Measurements from ENCODE around the gene PLSCR1.

The PLSCR1 gene, protein sequence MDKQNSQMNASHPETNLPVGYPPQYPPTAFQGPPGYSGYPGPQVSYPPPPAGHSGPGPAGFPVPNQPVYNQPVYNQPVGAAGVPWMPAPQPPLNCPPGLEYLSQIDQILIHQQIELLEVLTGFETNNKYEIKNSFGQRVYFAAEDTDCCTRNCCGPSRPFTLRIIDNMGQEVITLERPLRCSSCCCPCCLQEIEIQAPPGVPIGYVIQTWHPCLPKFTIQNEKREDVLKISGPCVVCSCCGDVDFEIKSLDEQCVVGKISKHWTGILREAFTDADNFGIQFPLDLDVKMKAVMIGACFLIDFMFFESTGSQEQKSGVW

DNA sequence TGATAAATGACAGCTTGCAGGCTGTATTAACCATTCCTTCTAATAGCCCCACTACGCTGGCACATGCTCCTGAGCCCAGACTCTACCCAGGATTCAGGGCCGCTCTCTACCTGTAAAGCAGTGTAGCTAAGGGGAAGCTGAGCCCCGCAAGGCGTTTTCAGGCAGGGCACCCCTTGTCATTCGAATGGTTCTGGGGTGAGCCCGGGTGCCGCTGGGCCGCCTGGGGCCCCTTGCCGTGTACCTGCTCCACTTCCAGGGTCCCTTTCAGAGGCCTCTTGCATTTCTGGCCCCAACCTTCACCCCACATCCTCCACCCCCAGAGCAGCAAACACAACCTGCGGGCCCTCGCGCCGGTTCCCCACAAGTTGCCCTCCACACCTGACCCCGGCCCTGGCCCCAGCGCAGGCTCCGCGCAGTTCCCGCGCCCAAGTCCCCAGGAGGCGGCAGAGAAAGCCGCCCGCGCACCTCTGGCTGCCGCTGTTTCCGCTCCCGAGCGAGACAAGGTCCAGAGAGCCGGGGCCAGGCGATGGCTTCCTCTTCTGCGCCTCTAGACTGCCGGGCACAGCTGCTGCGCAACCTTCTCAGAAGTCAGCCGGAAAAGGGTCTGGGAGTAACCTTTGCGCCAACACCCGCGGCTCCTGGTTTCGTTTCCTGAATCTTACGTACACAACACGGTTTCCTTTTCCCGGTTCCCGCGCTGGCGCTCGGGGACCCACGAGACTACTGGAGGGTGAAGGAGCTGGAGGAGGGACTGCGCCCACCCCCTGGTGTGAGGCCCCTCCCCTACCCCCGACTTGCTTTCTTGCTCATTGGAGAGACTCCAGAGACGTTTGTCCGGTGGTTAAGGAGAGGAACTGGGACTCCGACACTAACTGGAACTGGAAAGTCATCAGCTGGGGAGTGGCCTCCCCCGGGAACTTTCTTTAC, at the start of gene PLSCR1:
Gene PLSCR1, minus strand, starts transcription at position 606 of the 927 bp plus-strand sequence. CDS start 8,055 bp downstream, outside the sequence.
- TF ChIP-seq, protein P1, sequence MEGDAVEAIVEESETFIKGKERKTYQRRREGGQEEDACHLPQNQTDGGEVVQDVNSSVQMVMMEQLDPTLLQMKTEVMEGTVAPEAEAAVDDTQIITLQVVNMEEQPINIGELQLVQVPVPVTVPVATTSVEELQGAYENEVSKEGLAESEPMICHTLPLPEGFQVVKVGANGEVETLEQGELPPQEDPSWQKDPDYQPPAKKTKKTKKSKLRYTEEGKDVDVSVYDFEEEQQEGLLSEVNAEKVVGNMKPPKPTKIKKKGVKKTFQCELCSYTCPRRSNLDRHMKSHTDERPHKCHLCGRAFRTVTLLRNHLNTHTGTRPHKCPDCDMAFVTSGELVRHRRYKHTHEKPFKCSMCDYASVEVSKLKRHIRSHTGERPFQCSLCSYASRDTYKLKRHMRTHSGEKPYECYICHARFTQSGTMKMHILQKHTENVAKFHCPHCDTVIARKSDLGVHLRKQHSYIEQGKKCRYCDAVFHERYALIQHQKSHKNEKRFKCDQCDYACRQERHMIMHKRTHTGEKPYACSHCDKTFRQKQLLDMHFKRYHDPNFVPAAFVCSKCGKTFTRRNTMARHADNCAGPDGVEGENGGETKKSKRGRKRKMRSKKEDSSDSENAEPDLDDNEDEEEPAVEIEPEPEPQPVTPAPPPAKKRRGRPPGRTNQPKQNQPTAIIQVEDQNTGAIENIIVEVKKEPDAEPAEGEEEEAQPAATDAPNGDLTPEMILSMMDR (IDR thresholded peaks at IDR 0.05; ENCODE audit: insufficient read depth, low read depth, low read length, missing control alignments), result no peak
- peak within 1 kb of the TSS; percentile 69 for H3K4me3 ChIP-seq (ENCODE audit: low read depth, low read length)

DNA sequence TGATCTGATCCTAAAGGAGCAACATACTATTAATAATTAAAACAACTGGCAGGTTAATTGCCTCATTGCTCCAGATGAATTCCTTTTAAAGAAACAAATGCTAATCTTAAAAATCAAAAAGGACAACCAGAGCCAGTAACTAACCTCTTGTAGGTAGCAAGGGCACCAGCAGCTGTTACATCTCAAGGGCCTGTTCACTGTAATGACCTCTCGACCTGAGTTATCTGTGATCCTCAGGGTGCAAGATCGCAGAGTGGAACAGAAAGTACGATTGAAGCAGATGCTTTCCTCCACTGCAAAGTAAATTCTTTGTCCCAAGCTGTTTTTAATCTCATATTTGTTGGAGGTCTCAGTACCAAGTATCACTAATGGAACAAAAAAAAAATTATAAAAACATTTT, 49.4 kb upstream of the PLSCR1 start:
- DNase-seq (ENCODE audit: low read depth), result no peak
- H3K4me3 ChIP-seq (ENCODE audit: low read depth, low read length), result no peak overlapping the region
- TF ChIP-seq, protein P1 (IDR thresholded peaks at IDR 0.05; ENCODE audit: insufficient read depth, low read depth, low read length, missing control alignments), result no peak

More for the DNA sequence above, at the start of gene PLSCR1:
- peak; percentile 91 for DNase-seq (ENCODE audit: low read depth)

DNA sequence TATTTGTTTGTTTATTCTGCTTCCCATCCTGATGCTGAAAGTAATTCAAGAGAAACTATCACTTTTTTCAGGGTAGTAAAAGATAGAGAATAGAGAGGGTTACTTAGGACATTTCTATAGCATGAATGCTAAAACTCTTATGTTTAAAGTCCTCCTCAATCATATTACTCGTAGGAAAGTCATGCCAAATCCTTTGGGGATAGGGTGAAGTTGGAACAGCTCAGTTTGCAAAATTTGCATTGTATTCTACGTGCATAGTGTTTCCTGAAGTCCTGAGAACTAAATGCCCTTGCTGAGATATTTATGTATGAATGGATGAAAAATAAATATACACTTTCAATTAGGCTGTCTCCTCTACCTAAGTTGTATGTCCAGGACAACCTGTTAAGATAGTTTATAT, 46.1 kb upstream of the PLSCR1 start:
- no peak overlapping the region for H3K4me3 ChIP-seq (ENCODE audit: low read depth, low read length)
- DNase-seq (ENCODE audit: low read depth), result no peak
- TF ChIP-seq, protein P1 (IDR thresholded peaks at IDR 0.05; ENCODE audit: insufficient read depth, low read depth, low read length, missing control alignments), result no peak

DNA sequence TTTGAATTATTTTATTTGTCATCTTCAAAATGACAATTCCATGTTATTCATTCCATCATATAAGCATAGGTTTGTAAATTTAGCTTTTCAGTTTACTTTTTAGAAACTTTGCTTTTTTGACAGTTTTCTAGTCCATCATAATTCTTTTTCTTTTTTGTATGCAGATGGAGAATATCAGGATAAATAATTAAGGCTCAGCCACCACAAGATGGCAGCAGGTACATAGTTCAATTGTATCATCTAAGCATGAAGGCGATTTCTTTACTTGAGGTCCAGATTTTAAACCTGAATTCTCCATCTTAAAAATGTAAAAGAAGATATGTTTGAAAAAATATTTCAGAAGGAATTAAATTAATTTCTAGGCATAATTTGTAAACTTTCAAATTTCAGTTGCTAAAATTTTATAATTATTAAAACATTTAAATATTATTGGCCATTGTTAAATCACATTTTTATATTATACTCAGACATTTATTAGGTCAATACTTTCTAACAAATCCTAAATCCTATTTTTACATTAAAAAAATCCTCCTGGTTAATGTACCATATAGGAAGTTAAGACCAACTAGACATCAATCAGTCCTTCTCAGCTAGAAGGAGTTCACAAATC, 45.6 kb upstream of the PLSCR1 start:
- no peak overlapping the region for H3K4me3 ChIP-seq (ENCODE audit: low read depth, low read length)
- peak; percentile 33 for DNase-seq (ENCODE audit: low read depth)
- TF ChIP-seq, protein P1 (IDR thresholded peaks at IDR 0.05; ENCODE audit: insufficient read depth, low read depth, low read length, missing control alignments), result peak; percentile 20

DNA sequence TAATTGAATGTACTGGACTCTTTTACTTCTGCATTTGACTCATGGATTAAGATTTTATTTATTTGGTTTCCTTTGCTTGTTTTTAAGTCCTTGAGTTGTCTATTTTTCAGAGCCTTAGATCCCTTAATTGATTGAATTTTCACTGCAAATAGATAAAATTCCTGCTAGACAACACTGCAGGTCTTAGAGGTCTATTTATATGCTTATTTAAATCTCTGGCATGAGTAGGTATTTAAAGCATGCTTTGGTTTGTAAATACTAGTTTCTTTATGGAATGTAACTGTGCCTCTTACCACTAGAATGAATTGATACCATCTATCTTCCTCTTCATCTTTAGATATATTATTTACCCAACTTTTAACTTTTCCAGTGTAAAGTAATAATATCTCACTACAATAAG, 40.7 kb upstream of the PLSCR1 start:
- H3K4me3 ChIP-seq (ENCODE audit: low read depth, low read length), result no peak overlapping the region
- TF ChIP-seq, protein P1 (IDR thresholded peaks at IDR 0.05; ENCODE audit: insufficient read depth, low read depth, low read length, missing control alignments), result no peak
- no peak for DNase-seq (ENCODE audit: low read depth)

DNA sequence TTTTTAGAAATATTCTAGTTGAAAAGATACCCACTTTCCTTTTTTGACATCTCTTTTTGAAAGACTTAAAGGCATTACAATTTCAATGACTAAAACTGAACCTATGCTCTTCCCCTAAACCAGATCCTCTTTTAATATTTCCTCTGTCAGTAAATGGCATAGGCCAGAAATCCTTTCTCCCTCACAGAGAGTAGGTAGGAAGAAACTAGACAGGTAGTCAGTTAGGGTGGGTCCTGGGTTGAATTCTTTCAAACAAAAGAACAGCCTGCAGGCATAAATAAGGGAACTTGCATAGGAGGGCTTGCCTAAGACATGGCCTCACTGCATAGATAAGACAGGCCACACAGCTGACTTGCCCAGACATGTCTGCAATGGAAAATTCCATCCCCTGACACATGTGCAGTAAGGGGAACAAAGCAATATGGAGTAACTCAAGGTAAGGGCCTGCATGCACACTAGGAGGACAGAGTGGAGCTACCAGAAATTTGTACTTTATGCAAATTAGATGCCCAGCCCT, 37.6 kb upstream of the PLSCR1 start:
- DNase-seq (ENCODE audit: low read depth), result no peak
- no peak overlapping the region for H3K4me3 ChIP-seq (ENCODE audit: low read depth, low read length)
- TF ChIP-seq, protein P1 (IDR thresholded peaks at IDR 0.05; ENCODE audit: insufficient read depth, low read depth, low read length, missing control alignments), result no peak

All from GM12865 (cell line).